PC-9 (cell line): ENCODE measurements around the gene MACROD1. TPM values are rescaled to one million over a fixed set of nuclear protein-coding genes. Genes with fewer than 3 reads are reported as not detected.

Source experiments
- BruUV-seq: library from RNA; stranded (reverse); fragments of 400-500 nt; replicated peaks from 2 replicates; lab custom pipeline; 2021; lab: Mats Ljungman, UMichigan
- CTCF ChIA-PET: fragments of 300-600 bp; sonication (Branson Sonifier 250); formaldehyde crosslinking; loops from one replicate; lab custom pipeline; 2022; ENCODE audit warnings: antibody characterized with exemption; lab: Charles Lee
- POLR2A ChIA-PET: fragments of 300-600 bp; sonication (Branson Sonifier 250); formaldehyde crosslinking; loops from one replicate; lab custom pipeline; 2022; ENCODE audit warnings: antibody characterized with exemption; ENCODE audit not compliant: unreplicated experiment; lab: Charles Lee
- DNase-seq, 2 experiments: peaks; one replicate each; pipeline versions ENCODE4 v3.0.0 to v3.0.0-alpha.2; 2015 to 2022; ENCODE audit warnings: mixed read lengths in 1 of 2
- H2AFZ ChIP-seq: fragments of 200-600 bp; sonication (generic); 2 replicates; pipeline ENCODE4 v1.8.1; 2017; ENCODE audit warnings: antibody characterized with exemption
- H3F3A ChIP-seq: fragments of 200-600 bp; sonication (generic); 2 replicates; pipeline ENCODE4 v1.8.1; 2017; ENCODE audit warnings: antibody characterized with exemption, mild to moderate bottlenecking, low read depth; ENCODE audit not compliant: insufficient read depth
- H3K27ac ChIP-seq: fragments of 200-600 bp; sonication (generic); 2 replicates; pipeline ENCODE4 v1.6.1; 2016; ENCODE audit warnings: mixed run types
- H3K27me3 ChIP-seq: fragments of 200-600 bp; sonication (generic); 2 replicates; pipeline ENCODE4 v1.6.1; 2016; ENCODE audit warnings: low read depth, mixed run types; ENCODE audit not compliant: insufficient read depth
- H3K36me3 ChIP-seq: fragments of 200-600 bp; sonication (generic); 2 replicates; pipeline ENCODE4 v1.6.1; 2016; ENCODE audit warnings: low read depth, mixed run types
- H3K4me1 ChIP-seq: fragments of 200-600 bp; sonication (generic); replicated peaks from 2 replicates; pipeline ENCODE4 v1.6.1; 2016; ENCODE audit warnings: mixed run types; ENCODE audit not compliant: insufficient read depth
- H3K4me2 ChIP-seq: fragments of 200-600 bp; sonication (generic); 2 replicates; pipeline ENCODE4 v1.6.1; 2017; ENCODE audit warnings: mixed run types
- H3K4me3 ChIP-seq: fragments of 200-600 bp; sonication (generic); 2 replicates; pipeline ENCODE4 v1.6.1; 2016; ENCODE audit warnings: mixed run types
- H3K79me2 ChIP-seq: fragments of 200-600 bp; sonication (generic); 2 replicates; pipeline ENCODE4 v1.6.1; 2017; ENCODE audit warnings: low read depth, mixed run types
- H3K9me2 ChIP-seq: fragments of 200-600 bp; sonication (generic); 2 replicates; pipeline ENCODE4 v1.8.1; 2017; ENCODE audit warnings: mild to moderate bottlenecking; ENCODE audit not compliant: insufficient read depth
- H3K9me3 ChIP-seq: fragments of 200-600 bp; sonication (generic); 2 replicates; pipeline ENCODE4 v1.8.1; 2016; ENCODE audit warnings: low read depth; ENCODE audit not compliant: insufficient read depth
- H4K20me1 ChIP-seq: fragments of 200-600 bp; sonication (generic); 2 replicates; pipeline ENCODE4 v1.8.1; 2017; ENCODE audit not compliant: insufficient read depth
- CTCF ChIP-seq: fragments of 200-600 bp; sonication (generic); conservative IDR thresholded peaks from 2 replicates; pipeline ENCODE4 v1.6.1; 2017; ENCODE audit warnings: mixed run types, antibody characterized with exemption, mild to moderate bottlenecking, moderate library complexity
- EZH2 ChIP-seq: fragments of 200-600 bp; sonication (generic); IDR thresholded peaks from 2 replicates; pipeline ENCODE4 v1.8.0; 2017; ENCODE audit warnings: antibody characterized with exemption, low read depth
- intact Hi-C: fragments of 100-400 bp; cut with micrococcal nuclease; formaldehyde crosslinking; loops from one replicate; pipeline ENCODE4 v1.10.0; 2022; ENCODE audit not compliant: unreplicated experiment
- total RNA-seq: library from RNA; stranded (reverse); gene quantifications from 2 replicates; pipeline ENCODE4 v1.2.3, GENCODE V29; 2021

MACROD1 gene
- total RNA-seq, 1 experiment from 2014 or later = 41.0 TPM

GRCh38 chr11:64093233-64094039, 72.5 kb downstream of the MACROD1 start:
- BruUV-seq = no TSS peak
- H3K27ac ChIP-seq = peak overlapping the region; percentile 27
- H3K9me3 ChIP-seq = no peaks in the 10 kb centered on the region
- H3K4me3 ChIP-seq = no peak overlapping the region
- no peaks in the 10 kb centered on the region for H3K9me2 ChIP-seq
- TF ChIP-seq EZH2 = no peak
- peaks cover 22% of the 10 kb centered on the region for H4K20me1 ChIP-seq
- CTCF ChIA-PET = interaction anchor here (0.7 kb wide), 1 partner anchor 62 kb away, joined by 3 read pairs; no protein-coding TSS in a partner anchor
- DNase-seq = peak in 1 of 2 experiments; percentile 57
- no peaks in the 10 kb centered on the region for H3K79me2 ChIP-seq
- peak overlapping the region; percentile 48 for H3K4me2 ChIP-seq
- intact Hi-C loops = no loop called here
- H3K27me3 ChIP-seq = no peaks in the 10 kb centered on the region
- H2AFZ ChIP-seq = no peak overlapping the region
- peaks cover 50% of the 10 kb centered on the region for H3K4me1 ChIP-seq
- peaks cover 30% of the 10 kb centered on the region for H3F3A ChIP-seq
- POLR2A ChIA-PET = interaction anchor here (0.6 kb wide), 1 partner anchor 57 kb away, joined by 4 read pairs; no protein-coding TSS in a partner anchor
- H3K36me3 ChIP-seq = no peaks in the 10 kb centered on the region

GRCh38 chr11:64092761-64093136, 73.2 kb downstream of the MACROD1 start:
- ChIA-PET POLR2A (no interaction called here), CTCF (no interaction called here)
- H3K27ac ChIP-seq = no peak overlapping the region
- peaks cover 30% of the 10 kb centered on the region for H3F3A ChIP-seq
- H3K27me3 ChIP-seq = no peaks in the 10 kb centered on the region
- no peaks in the 10 kb centered on the region for H3K36me3 ChIP-seq
- intact Hi-C loops = no loop called here
- H3K79me2 ChIP-seq = no peaks in the 10 kb centered on the region
- TF ChIP-seq EZH2 (no peak), CTCF (no peak)
- H3K4me3 ChIP-seq = no peak overlapping the region
- no peaks in the 10 kb centered on the region for H3K9me3 ChIP-seq
- no peaks in the 10 kb centered on the region for H3K9me2 ChIP-seq
- H3K4me1 ChIP-seq = peaks cover 50% of the 10 kb centered on the region
- no peak overlapping the region for H2AFZ ChIP-seq
- DNase-seq = no peak
- no peak overlapping the region for H3K4me2 ChIP-seq
- BruUV-seq = no TSS peak
- peaks cover 22% of the 10 kb centered on the region for H4K20me1 ChIP-seq

GRCh38 chr11:64092111-64092760, 73.7 kb downstream of the MACROD1 start:
- H3K4me1 ChIP-seq = peaks cover 50% of the 10 kb centered on the region
- no peaks in the 10 kb centered on the region for H3K27me3 ChIP-seq
- H3K9me3 ChIP-seq = no peaks in the 10 kb centered on the region
- BruUV-seq = no TSS peak
- intact Hi-C loops = no loop called here
- H2AFZ ChIP-seq = no peak overlapping the region
- POLR2A ChIA-PET = no interaction called here
- TF ChIP-seq EZH2 (no peak), CTCF (no peak)
- CTCF ChIA-PET = no interaction called here
- no peaks in the 10 kb centered on the region for H3K36me3 ChIP-seq
- peak overlapping the region; percentile 68 for H3K4me2 ChIP-seq
- H3K27ac ChIP-seq = no peak overlapping the region
- H3F3A ChIP-seq = peaks cover 30% of the 10 kb centered on the region
- no peaks in the 10 kb centered on the region for H3K79me2 ChIP-seq
- DNase-seq = no peak
- H3K9me2 ChIP-seq = no peaks in the 10 kb centered on the region
- H3K4me3 ChIP-seq = no peak overlapping the region
- peaks cover 20% of the 10 kb centered on the region for H4K20me1 ChIP-seq
